Neuron (in vitro differentiated cells): ENCODE results near the gene RNF8.
"Not testable (repeated sequence)": the region's sequence is repeated elsewhere in the genome, so short reads cannot be mapped to it uniquely, and the experiment has no call there.

Experiments
- H2AFZ ChIP-seq: one replicate; pipeline ENCODE4 v1.6.1; 2013; ENCODE audit warnings: low read depth, mild to moderate bottlenecking, inconsistent platforms, low read length, moderate library complexity
- H3K27me3 ChIP-seq: one replicate; pipeline ENCODE4 v1.6.1; 2013; ENCODE audit warnings: low read length; ENCODE audit not compliant: insufficient read depth
- H3K36me3 ChIP-seq: one replicate; pipeline ENCODE4 v1.6.1; 2013; ENCODE audit warnings: low read length; ENCODE audit not compliant: insufficient read depth
- H3K4me1 ChIP-seq: one replicate; pipeline ENCODE4 v1.6.1; 2013; ENCODE audit warnings: low read length; ENCODE audit not compliant: insufficient read depth
- H3K4me3 ChIP-seq: 2 replicates; pipeline ENCODE4 v1.5.1; 2013; ENCODE audit warnings: mild to moderate bottlenecking, low read length, moderate library complexity
- H3K9me3 ChIP-seq: one replicate; pipeline ENCODE4 v1.6.1; 2013; ENCODE audit warnings: low read length

The RNF8 gene

GRCh38 chr6:37331047-37331446 is 22.7 kb upstream of the RNF8 start:
- H3K4me3 ChIP-seq: no peak overlapping the region
- H2AFZ ChIP-seq: no peak overlapping the region
- H3K36me3 ChIP-seq: peaks cover 22% of the 10 kb centered on the region
- no peaks in the 10 kb centered on the region for H3K27me3 ChIP-seq
- no peaks in the 10 kb centered on the region for H3K9me3 ChIP-seq
- no peaks in the 10 kb centered on the region for H3K4me1 ChIP-seq

GRCh38 chr6:37332894-37333293 is 20.9 kb upstream of the RNF8 start:
- no peaks in the 10 kb centered on the region for H3K4me1 ChIP-seq
- no peak overlapping the region for H2AFZ ChIP-seq
- no peak overlapping the region for H3K4me3 ChIP-seq
- H3K9me3 ChIP-seq: no peaks in the 10 kb centered on the region
- H3K27me3 ChIP-seq: no peaks in the 10 kb centered on the region
- H3K36me3 ChIP-seq: peaks cover 22% of the 10 kb centered on the region

- peaks cover 22% of the 10 kb centered on the region for H3K36me3 ChIP-seq
- no peaks in the 10 kb centered on the region for H3K4me1 ChIP-seq
- H3K27me3 ChIP-seq: no peaks in the 10 kb centered on the region
- no peak overlapping the region for H2AFZ ChIP-seq
- H3K4me3 ChIP-seq: no peak overlapping the region
- H3K9me3 ChIP-seq: no peaks in the 10 kb centered on the region
Observed at GRCh38 chr6:37334047-37334446, 19.7 kb upstream of the RNF8 start.

DNA sequence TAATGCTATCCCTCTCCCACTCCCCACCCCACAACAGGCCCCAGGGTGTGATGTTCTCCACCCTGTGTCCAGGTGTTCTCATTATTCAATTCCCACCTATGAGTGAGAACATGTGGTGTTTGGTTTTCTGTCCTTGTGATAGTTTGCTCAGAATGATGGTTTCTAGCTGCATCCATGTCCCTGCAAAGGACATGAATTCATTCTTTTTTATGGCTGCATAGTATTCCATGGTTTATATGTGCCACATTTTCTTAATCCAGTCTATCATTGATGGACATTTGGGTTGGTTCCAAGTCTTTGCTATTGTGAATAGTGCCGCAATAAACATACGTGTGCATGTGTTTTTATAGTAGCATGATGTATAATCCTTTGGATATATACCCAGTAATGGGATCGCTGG is 15.5 kb upstream of the RNF8 start:
- not testable (repeated sequence) for H3K4me1 ChIP-seq, H3K4me3 ChIP-seq, H3K36me3 ChIP-seq, H2AFZ ChIP-seq, H3K27me3 ChIP-seq, H3K9me3 ChIP-seq

GRCh38 chr6:37338745-37339255 is 15.0 kb upstream of the RNF8 start:
- H3K9me3 ChIP-seq: peaks cover 2% of the 10 kb centered on the region
- no peak overlapping the region for H3K4me3 ChIP-seq
- peaks cover 3% of the 10 kb centered on the region for H3K36me3 ChIP-seq
- no peak overlapping the region for H2AFZ ChIP-seq
- no peaks in the 10 kb centered on the region for H3K27me3 ChIP-seq
- no peaks in the 10 kb centered on the region for H3K4me1 ChIP-seq

DNA sequence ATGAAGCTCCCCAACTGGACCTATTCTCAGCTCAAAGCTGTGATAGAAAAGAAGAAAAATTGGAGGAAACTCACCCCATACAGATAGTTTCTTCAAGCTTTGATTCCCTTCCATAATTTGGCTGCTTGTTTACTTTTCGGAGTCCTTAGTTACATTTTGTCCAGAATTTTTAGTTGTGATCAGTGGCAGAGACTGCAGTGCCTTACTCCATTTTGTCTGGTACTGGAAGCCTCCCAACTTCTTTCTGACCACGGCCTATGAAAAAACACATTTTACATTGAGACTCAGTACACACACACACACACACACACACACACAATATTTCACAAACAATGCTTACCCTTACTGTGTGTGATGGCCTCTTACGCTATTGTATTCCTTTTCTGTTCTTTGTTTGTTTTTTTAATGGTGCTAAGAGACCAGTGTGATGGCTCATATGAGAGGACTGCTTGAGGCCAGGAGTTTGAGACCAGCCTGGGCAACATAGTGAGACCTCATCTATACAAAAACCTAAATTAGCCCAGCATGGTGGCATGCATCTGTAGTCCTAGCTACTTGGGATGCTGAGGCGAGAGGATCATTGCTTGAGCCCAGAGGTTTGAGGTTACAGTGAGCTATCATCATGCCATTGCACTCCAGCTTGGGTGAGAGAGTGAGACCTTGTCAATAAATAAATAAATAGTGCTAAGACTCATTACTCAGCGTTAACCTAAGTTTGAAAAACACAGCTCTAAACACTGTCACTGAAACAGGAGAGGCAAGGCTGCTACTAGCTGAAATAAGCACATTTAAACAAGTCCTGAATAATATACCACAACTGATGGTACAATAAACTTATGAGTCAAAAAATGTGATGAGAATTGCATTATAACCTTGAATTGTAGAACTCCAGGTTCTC is 13.8 kb upstream of the RNF8 start:
- no peak overlapping the region for H2AFZ ChIP-seq
- H3K4me1 ChIP-seq: no peaks in the 10 kb centered on the region
- peaks cover 2% of the 10 kb centered on the region for H3K9me3 ChIP-seq
- peaks cover 3% of the 10 kb centered on the region for H3K36me3 ChIP-seq
- H3K27me3 ChIP-seq: no peaks in the 10 kb centered on the region
- no peak overlapping the region for H3K4me3 ChIP-seq

- Histone ChIP-seq H3K4me3 (no peak overlapping the region), H3K9me3 (peaks cover 2% of the 10 kb centered on the region), H2AFZ (no peak overlapping the region), H3K4me1 (no peaks in the 10 kb centered on the region), H3K27me3 (no peaks in the 10 kb centered on the region), H3K36me3 (no peaks in the 10 kb centered on the region)
Observed at GRCh38 chr6:37340639-37340943, 13.2 kb upstream of the RNF8 start.

DNA sequence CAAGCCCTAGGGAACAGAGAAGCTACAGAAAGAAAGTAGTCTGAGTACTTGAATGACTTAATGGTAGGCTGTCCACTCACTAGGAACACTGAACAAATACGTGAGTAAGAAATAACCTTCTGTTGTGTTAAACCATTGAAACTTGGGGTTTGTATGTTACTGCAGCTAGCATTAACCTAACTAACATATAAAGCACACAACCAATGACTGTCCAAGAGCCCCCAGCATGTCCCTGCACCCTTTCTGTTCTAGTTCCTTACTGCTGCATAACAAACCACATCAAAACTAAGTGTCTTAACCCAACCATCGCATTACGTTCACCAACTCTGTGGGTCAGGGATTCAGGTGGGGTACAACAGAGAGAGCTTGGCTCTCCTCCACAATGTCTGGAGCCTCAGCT is 10.5 kb upstream of the RNF8 start:
- H3K4me1 ChIP-seq: no peaks in the 10 kb centered on the region
- H3K27me3 ChIP-seq: no peaks in the 10 kb centered on the region
- no peak overlapping the region for H2AFZ ChIP-seq
- no peaks in the 10 kb centered on the region for H3K36me3 ChIP-seq
- peaks cover 2% of the 10 kb centered on the region for H3K9me3 ChIP-seq
- H3K4me3 ChIP-seq: no peak overlapping the region

GRCh38 chr6:37344308-37344707 is 9.5 kb upstream of the RNF8 start:
- Histone ChIP-seq H3K4me3 (no peak overlapping the region), H3K36me3 (no peaks in the 10 kb centered on the region), H3K27me3 (no peaks in the 10 kb centered on the region), H3K4me1 (no peaks in the 10 kb centered on the region), H3K9me3 (peaks cover 2% of the 10 kb centered on the region), H2AFZ (no peak overlapping the region)

- not testable (repeated sequence) for H3K36me3 ChIP-seq, H3K4me1 ChIP-seq, H3K27me3 ChIP-seq, H3K9me3 ChIP-seq, H2AFZ ChIP-seq, H3K4me3 ChIP-seq
Observed at GRCh38 chr6:37345804-37346203, 8.0 kb upstream of the RNF8 start.

- no peaks in the 10 kb centered on the region for H3K4me1 ChIP-seq
- H3K27me3 ChIP-seq: no peaks in the 10 kb centered on the region
- H3K4me3 ChIP-seq: no peak overlapping the region
- H2AFZ ChIP-seq: no peak overlapping the region
- peaks cover 2% of the 10 kb centered on the region for H3K9me3 ChIP-seq
- H3K36me3 ChIP-seq: no peaks in the 10 kb centered on the region
Observed at GRCh38 chr6:37347177-37347576, 6.6 kb upstream of the RNF8 start.

DNA sequence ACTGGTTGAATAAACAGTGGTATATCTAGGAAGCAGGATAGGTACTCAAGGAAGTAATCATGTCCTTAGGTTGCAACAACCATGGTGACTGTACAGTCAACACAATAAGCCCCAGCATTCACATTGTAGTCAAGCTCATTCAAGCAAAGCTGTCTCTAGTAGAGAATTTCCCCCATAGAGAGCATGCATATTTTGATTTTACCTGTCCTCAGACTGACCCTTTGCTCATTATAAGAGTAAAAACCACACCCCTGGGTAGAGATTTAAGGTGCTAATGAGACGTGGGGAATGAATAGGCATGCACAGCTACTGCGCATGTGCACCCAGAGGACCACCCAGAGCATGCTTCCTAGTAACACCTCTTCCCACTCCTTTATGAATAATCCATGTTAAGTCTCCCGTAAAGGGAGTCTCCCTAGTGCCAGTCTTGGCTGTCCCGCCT is 6.1 kb upstream of the RNF8 start:
- Histone ChIP-seq H3K4me1 (no peaks in the 10 kb centered on the region), H2AFZ (no peak overlapping the region), H3K9me3 (peaks cover 2% of the 10 kb centered on the region), H3K4me3 (no peak overlapping the region), H3K27me3 (no peaks in the 10 kb centered on the region), H3K36me3 (no peaks in the 10 kb centered on the region)

DNA sequence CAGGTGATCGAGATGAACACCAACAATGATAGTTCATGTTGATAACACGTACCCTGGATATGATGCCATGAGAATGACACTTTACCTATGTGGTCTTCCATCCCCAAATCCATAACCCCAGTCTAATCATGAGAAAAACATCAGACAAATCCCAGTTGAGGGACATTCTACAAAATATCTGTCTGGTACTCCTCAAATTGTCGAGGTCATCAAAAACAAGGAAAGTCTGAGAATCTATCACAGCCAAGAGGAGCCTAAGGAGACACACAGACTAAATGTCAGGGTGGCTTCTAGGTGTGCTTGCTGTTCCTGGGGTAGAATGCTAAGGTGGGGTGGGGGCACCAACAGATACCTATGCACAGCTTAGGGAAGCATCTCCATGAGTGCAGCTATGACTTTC is 2.8 kb upstream of the RNF8 start:
- Histone ChIP-seq H3K27me3 (no peaks in the 10 kb centered on the region), H3K36me3 (no peaks in the 10 kb centered on the region), H3K4me3 (no peak overlapping the region), H3K9me3 (no peaks in the 10 kb centered on the region), H2AFZ (no peak overlapping the region), H3K4me1 (peaks cover 16% of the 10 kb centered on the region)

GRCh38 chr6:37352384-37352783 is 1.4 kb upstream of the RNF8 start:
- H3K9me3 ChIP-seq: no peaks in the 10 kb centered on the region
- H3K27me3 ChIP-seq: no peaks in the 10 kb centered on the region
- no peak overlapping the region for H2AFZ ChIP-seq
- no peak overlapping the region for H3K4me3 ChIP-seq
- no peaks in the 10 kb centered on the region for H3K36me3 ChIP-seq
- H3K4me1 ChIP-seq: peaks cover 18% of the 10 kb centered on the region
